OCI-LY7 (cell line): ENCODE results near the gene CAND2. TPM values are rescaled to one million over a fixed set of nuclear protein-coding genes. Genes with fewer than 3 reads are reported as not detected.

Experiments
- BruUV-seq: library from RNA; stranded (reverse); fragments of 400-500 nt; replicated peaks from 2 replicates; lab custom pipeline; 2021; lab: Mats Ljungman, UMichigan
- CTCF ChIA-PET: fragments of 300-600 bp; sonication (Branson Sonifier 250); formaldehyde crosslinking; loops from one replicate; lab custom pipeline; 2022; ENCODE audit warnings: antibody characterized with exemption; ENCODE audit not compliant: unreplicated experiment; lab: Charles Lee
- POLR2A ChIA-PET: fragments of 300-600 bp; sonication (Branson Sonifier 250); formaldehyde crosslinking; loops from one replicate; lab custom pipeline; 2022; ENCODE audit warnings: antibody characterized with exemption; lab: Charles Lee
- DNase-seq: peaks from one replicate; pipeline ENCODE4 v3.0.0-alpha.2; 2015; ENCODE audit warnings: low spot score
- H2AFZ ChIP-seq: fragments of 200-600 bp; sonication (generic), shearing (Covaris generic); 2 replicates; pipeline ENCODE4 v1.6.1; 2014; ENCODE audit warnings: mild to moderate bottlenecking, antibody characterized with exemption, low read length, moderate library complexity
- H3K27ac ChIP-seq: fragments of 200-600 bp; sonication (generic); 2 replicates; pipeline ENCODE4 v1.5.1; 2014; ENCODE audit warnings: mixed run types, low read depth, mild to moderate bottlenecking, moderate library complexity, low read length, inconsistent platforms; ENCODE audit not compliant: poor library complexity, severe bottlenecking
- H3K36me3 ChIP-seq: fragments of 200-600 bp; sonication (generic); 2 replicates; pipeline ENCODE4 v1.6.1; 2014; ENCODE audit warnings: mild to moderate bottlenecking, antibody characterized with exemption, low read length, moderate library complexity, mixed read lengths; ENCODE audit not compliant: insufficient read depth
- H3K4me1 ChIP-seq: fragments of 200-600 bp; sonication (generic); 2 replicates; pipeline ENCODE4 v1.5.1; 2014; ENCODE audit warnings: mild to moderate bottlenecking, low read length; ENCODE audit not compliant: insufficient read depth, poor library complexity, severe bottlenecking
- H3K4me2 ChIP-seq: fragments of 200-600 bp; sonication (generic); 2 replicates; pipeline ENCODE4 v1.6.1; 2014; ENCODE audit warnings: mild to moderate bottlenecking, low read length
- H3K4me3 ChIP-seq: fragments of 200-600 bp; sonication (generic); 2 replicates; pipeline ENCODE4 v1.5.1; 2014; ENCODE audit warnings: mild to moderate bottlenecking, low read depth, low read length; ENCODE audit not compliant: poor library complexity, severe bottlenecking
- H3K79me2 ChIP-seq: fragments of 200-600 bp; sonication (generic); 2 replicates; pipeline ENCODE4 v1.6.1; 2016; ENCODE audit warnings: low read depth, mild to moderate bottlenecking, low read length, moderate library complexity, mixed read lengths; ENCODE audit not compliant: insufficient read depth
- H3K9me2 ChIP-seq: fragments of 200-600 bp; sonication (generic); 2 replicates; pipeline ENCODE4 v1.6.1; 2016; ENCODE audit warnings: mild to moderate bottlenecking, low read length, mixed read lengths; ENCODE audit not compliant: insufficient read depth
- H3K9me3 ChIP-seq: fragments of 200-600 bp; sonication (generic); 2 replicates; pipeline ENCODE4 v1.6.1; 2014; ENCODE audit warnings: mild to moderate bottlenecking, mixed run types, low read length, mixed read lengths
- H4K20me1 ChIP-seq: fragments of 200-600 bp; sonication (generic); 2 replicates; pipeline ENCODE4 v1.6.1; 2014; ENCODE audit warnings: mild to moderate bottlenecking, antibody characterized with exemption, low read length, moderate library complexity, mixed read lengths; ENCODE audit not compliant: insufficient read depth
- CTCF ChIP-seq: fragments of 200-600 bp; sonication (generic); conservative IDR thresholded peaks from 2 replicates; pipeline ENCODE4 v1.5.1; 2014; ENCODE audit warnings: mild to moderate bottlenecking, antibody characterized with exemption, low read length, moderate library complexity, mixed read lengths
- EZH2phosphoT487 ChIP-seq: fragments of 200-600 bp; sonication (generic); IDR thresholded peaks from 2 replicates; pipeline ENCODE4 v1.6.1; 2018; ENCODE audit warnings: low read depth, borderline replicate concordance, mild to moderate bottlenecking, mixed run types, antibody characterized with exemption, low read length, moderate library complexity, mixed read lengths
- intact Hi-C: fragments of 100-400 bp; cut with micrococcal nuclease; formaldehyde crosslinking; loops from one replicate; pipeline ENCODE4 v1.10.0; 2022; ENCODE audit not compliant: unreplicated experiment
- total RNA-seq, 2 experiments: library from RNA; depleted of rRNA in 1 of 2; stranded (reverse); fragments of >200 nt in 1 of 2; shearing (Covaris generic) in 1 of 2; gene quantifications; 2 replicates each; pipeline ENCODE4 v1.2.3, GENCODE V29; 2014 to 2022

CAND2 gene
- total RNA-seq, 2 experiments from 2014 or later, result 4.1 to 11.0 TPM

DNA sequence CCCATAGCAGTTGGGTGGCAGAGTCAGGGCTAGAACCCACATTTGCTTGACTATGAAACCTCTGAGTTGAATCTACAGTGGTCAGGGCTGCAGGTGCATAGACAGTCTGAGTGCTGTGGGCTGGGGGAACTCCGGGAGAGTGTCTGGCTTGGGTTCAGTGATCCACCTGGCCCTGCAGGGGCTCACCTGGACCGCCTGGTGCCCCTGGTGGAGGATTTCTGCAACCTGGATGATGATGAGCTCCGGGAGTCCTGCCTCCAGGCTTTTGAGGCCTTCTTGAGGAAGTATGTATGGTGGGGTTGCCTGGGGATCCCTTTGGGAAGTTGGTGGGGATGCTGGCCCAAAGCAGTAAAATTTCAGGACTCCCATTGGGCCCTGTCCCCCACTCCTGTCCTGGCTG is 16.3 kb downstream of the CAND2 start:
- no peaks in the 10 kb centered on the region for H3K9me2 ChIP-seq
- no peak overlapping the region for H3K4me2 ChIP-seq
- no peak for DNase-seq
- no peaks in the 10 kb centered on the region for H3K79me2 ChIP-seq
- no peak overlapping the region for H3K4me3 ChIP-seq
- no peak for TF ChIP-seq EZH2phosphoT487
- no peak for TF ChIP-seq CTCF
- H4K20me1 ChIP-seq, result 0 out of 2 replicates have a peak, but pooled peaks cover 6% of the 10 kb centered on the region
- intact Hi-C loops, result no loop called here
- H2AFZ ChIP-seq, result no peak overlapping the region
- H3K27ac ChIP-seq, result no peak overlapping the region
- no TSS peak for BruUV-seq
- peaks cover 9% of the 10 kb centered on the region for H3K4me1 ChIP-seq
- H3K36me3 ChIP-seq, result peaks cover 15% of the 10 kb centered on the region; the same call in 1 of the 2 replicates
- POLR2A ChIA-PET, result interaction anchor here (0.7 kb wide), 1 partner anchor 242 kb away, joined by 5 read pairs; no protein-coding TSS in a partner anchor
- CTCF ChIA-PET, result no interaction called here
- H3K9me3 ChIP-seq, result no peaks in the 10 kb centered on the region

GRCh38 chr3:12813967-12814366 is 17.5 kb downstream of the CAND2 start:
- H3K36me3 ChIP-seq, result peaks cover 21% of the 10 kb centered on the region; the same call in 1 of the 2 replicates
- H3K4me1 ChIP-seq, result peaks cover 18% of the 10 kb centered on the region
- no TSS peak for BruUV-seq
- ChIA-PET POLR2A (interaction anchor here (1.4 kb wide), 1 partner anchor 12 kb away, joined by 3 read pairs; no protein-coding TSS in a partner anchor), CTCF (no interaction called here)
- H3K4me2 ChIP-seq, result no peak overlapping the region
- H4K20me1 ChIP-seq, result 0 out of 2 replicates have a peak, but pooled peaks cover 3% of the 10 kb centered on the region
- no peaks in the 10 kb centered on the region for H3K79me2 ChIP-seq
- no peak overlapping the region for H2AFZ ChIP-seq
- intact Hi-C loops, result no loop called here
- DNase-seq, result no peak
- H3K4me3 ChIP-seq, result no peak overlapping the region
- no peak for TF ChIP-seq EZH2phosphoT487
- TF ChIP-seq CTCF, result no peak
- H3K9me3 ChIP-seq, result no peaks in the 10 kb centered on the region
- H3K9me2 ChIP-seq, result no peaks in the 10 kb centered on the region
- H3K27ac ChIP-seq, result no peak overlapping the region

GRCh38 chr3:12815078-12815477 is 18.6 kb downstream of the CAND2 start:
- no peak for DNase-seq
- CTCF ChIA-PET, result no interaction called here
- TF ChIP-seq EZH2phosphoT487 (no peak), CTCF (no peak)
- intact Hi-C loops, result no loop called here
- Histone ChIP-seq H3K4me2 (no peak overlapping the region), H3K4me1 (peaks cover 17% of the 10 kb centered on the region), H3K27ac (no peak overlapping the region), H4K20me1 (no peaks in the 10 kb centered on the region), H3K9me3 (no peaks in the 10 kb centered on the region), H3K79me2 (no peaks in the 10 kb centered on the region), H2AFZ (no peak overlapping the region), H3K9me2 (no peaks in the 10 kb centered on the region), H3K4me3 (no peak overlapping the region), H3K36me3 (peaks cover 21% of the 10 kb centered on the region; the same call in 1 of the 2 replicates)
- POLR2A ChIA-PET, result interaction anchor here (1.4 kb wide), 1 partner anchor 11 kb away, joined by 3 read pairs; no protein-coding TSS in a partner anchor
- BruUV-seq, result no TSS peak
